Caco-2 (cell line): ENCODE results near the gene PNPLA1. TPM values are rescaled to one million over a fixed set of nuclear protein-coding genes. Genes with fewer than 3 reads are reported as not detected.

ENCODE experiments used
- BruUV-seq: library from RNA; stranded (reverse); fragments of 400-500 nt; replicated peaks from 2 replicates; lab custom pipeline; 2021; lab: Mats Ljungman, UMichigan
- CTCF ChIA-PET: fragments of 300-600 bp; sonication (Branson Sonifier 250); formaldehyde crosslinking; loops from one replicate; lab custom pipeline; 2022; ENCODE audit warnings: antibody characterized with exemption; lab: Charles Lee
- POLR2A ChIA-PET: fragments of 300-600 bp; sonication (Branson Sonifier 250); formaldehyde crosslinking; loops from one replicate; lab custom pipeline; 2022; ENCODE audit warnings: antibody characterized with exemption; lab: Charles Lee
- DNase-seq, 2 experiments: peaks; one replicate each; pipeline versions ENCODE4 v3.0.0 to v3.0.0-alpha.2; 2020 to 2022
- H3K27me3 ChIP-seq: replicated peaks from 2 replicates; pipeline ENCODE4 v1.6.0; 2011; ENCODE audit warnings: low read length; ENCODE audit not compliant: control insufficient read depth, insufficient read depth
- H3K36me3 ChIP-seq: 2 replicates; pipeline ENCODE4 v1.5.1; 2011; ENCODE audit warnings: low read length; ENCODE audit not compliant: control insufficient read depth, insufficient read depth
- H3K4me1 ChIP-seq: fragments of 250-450 bp; sonication (Bioruptor Pico); 2 replicates; pipeline ENCODE4 v1.5.1; 2020; ENCODE audit warnings: mild to moderate bottlenecking
- H3K4me3 ChIP-seq: 2 replicates; pipeline ENCODE4 v1.5.1; 2011; ENCODE audit warnings: low read depth, mild to moderate bottlenecking, control low read depth, low read length
- H3K9me3 ChIP-seq: fragments of 250-450 bp; sonication (Bioruptor Pico); 2 replicates; pipeline ENCODE4 v1.5.1; 2020; ENCODE audit warnings: mild to moderate bottlenecking, moderate library complexity
- H3K27ac Mint-ChIP-seq: one replicate; pipeline ENCODE4 v1.8.0; 2022; ENCODE audit warnings: mixed read lengths; ENCODE audit not compliant: unreplicated experiment
- H3K27me3 Mint-ChIP-seq: one replicate; pipeline ENCODE4 v1.8.0; 2022; ENCODE audit warnings: mixed read lengths; ENCODE audit not compliant: insufficient read depth, unreplicated experiment
- H3K36me3 Mint-ChIP-seq: one replicate; pipeline ENCODE4 v1.8.0; 2022; ENCODE audit warnings: mild to moderate bottlenecking, mixed read lengths; ENCODE audit not compliant: insufficient read depth, unreplicated experiment
- H3K4me1 Mint-ChIP-seq: one replicate; pipeline ENCODE4 v1.8.0; 2022; ENCODE audit warnings: low read depth, mixed read lengths; ENCODE audit not compliant: unreplicated experiment
- H3K4me3 Mint-ChIP-seq: one replicate; pipeline ENCODE4 v1.8.0; 2022; ENCODE audit warnings: mild to moderate bottlenecking, moderate library complexity, mixed read lengths; ENCODE audit not compliant: unreplicated experiment
- H3K9me3 Mint-ChIP-seq: one replicate; pipeline ENCODE4 v1.8.0; 2022; ENCODE audit warnings: mixed read lengths; ENCODE audit not compliant: unreplicated experiment
- intact Hi-C: fragments of 100-400 bp; cut with micrococcal nuclease; formaldehyde crosslinking; loops from one replicate; pipeline ENCODE4 v1.10.0; 2022; ENCODE audit not compliant: unreplicated experiment
- total RNA-seq: library from RNA; stranded (reverse); gene quantifications from 2 replicates; pipeline ENCODE4 v1.2.3, GENCODE V29; 2022
- TF ChIP-seq, protein P1 (sequence below), 2 experiments: fragments of 200-600 bp in 1 of 2; IDR thresholded peaks; 1 replicate in 1 of 2; 2 replicates in 1 of 2; pipeline versions ENCODE4 v1.5.1 to v1.8.0; 2011 to 2022; ENCODE audit warnings: antibody characterized with exemption in 1 of 2, control low read depth in 1 of 2, inconsistent platforms in 1 of 2, low read depth in 1 of 2, low read length in 1 of 2, mild to moderate bottlenecking in 1 of 2, moderate library complexity in 1 of 2; ENCODE audit not compliant: insufficient read depth in 1 of 2, severe bottlenecking in 1 of 2, unreplicated experiment in 1 of 2

Gene PNPLA1
- total RNA-seq, 1 experiment from 2014 or later, result 0.25 TPM

DNA sequence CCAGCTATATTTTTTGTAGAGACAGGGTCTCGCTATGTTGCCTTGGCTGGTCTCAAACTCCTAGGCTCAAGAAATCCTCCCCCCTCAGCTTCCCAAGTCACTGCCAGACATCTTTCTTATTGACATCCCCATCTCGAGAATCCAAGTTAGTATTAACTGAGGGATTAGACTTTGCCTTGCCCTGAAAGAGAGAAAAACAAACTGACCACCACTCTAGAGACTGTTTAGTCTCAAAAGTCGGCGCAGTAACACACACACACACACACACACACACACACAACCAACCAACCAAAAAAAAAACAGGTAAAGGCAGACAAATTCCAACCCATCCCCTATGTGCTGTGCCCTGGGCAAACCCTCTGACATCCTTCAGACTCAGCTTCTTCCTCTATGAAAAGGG is 27.2 kb upstream of the PNPLA1 start:
- TF ChIP-seq, protein P1, sequence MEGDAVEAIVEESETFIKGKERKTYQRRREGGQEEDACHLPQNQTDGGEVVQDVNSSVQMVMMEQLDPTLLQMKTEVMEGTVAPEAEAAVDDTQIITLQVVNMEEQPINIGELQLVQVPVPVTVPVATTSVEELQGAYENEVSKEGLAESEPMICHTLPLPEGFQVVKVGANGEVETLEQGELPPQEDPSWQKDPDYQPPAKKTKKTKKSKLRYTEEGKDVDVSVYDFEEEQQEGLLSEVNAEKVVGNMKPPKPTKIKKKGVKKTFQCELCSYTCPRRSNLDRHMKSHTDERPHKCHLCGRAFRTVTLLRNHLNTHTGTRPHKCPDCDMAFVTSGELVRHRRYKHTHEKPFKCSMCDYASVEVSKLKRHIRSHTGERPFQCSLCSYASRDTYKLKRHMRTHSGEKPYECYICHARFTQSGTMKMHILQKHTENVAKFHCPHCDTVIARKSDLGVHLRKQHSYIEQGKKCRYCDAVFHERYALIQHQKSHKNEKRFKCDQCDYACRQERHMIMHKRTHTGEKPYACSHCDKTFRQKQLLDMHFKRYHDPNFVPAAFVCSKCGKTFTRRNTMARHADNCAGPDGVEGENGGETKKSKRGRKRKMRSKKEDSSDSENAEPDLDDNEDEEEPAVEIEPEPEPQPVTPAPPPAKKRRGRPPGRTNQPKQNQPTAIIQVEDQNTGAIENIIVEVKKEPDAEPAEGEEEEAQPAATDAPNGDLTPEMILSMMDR (IDR thresholded peaks at IDR 0.05; ENCODE audit: insufficient read depth in 1 of 2, low read depth in 1 of 2, low read length in 1 of 2, severe bottlenecking in 1 of 2, unreplicated experiment in 1 of 2), result no peak
- no peaks in the 10 kb centered on the region for H3K9me3 ChIP-seq
- Mint-ChIP-seq H3K9me3 (no peaks in the 10 kb centered on the region), H3K36me3 (no peaks in the 10 kb centered on the region), H3K27ac (no peak overlapping the region), H3K27me3 (no peaks in the 10 kb centered on the region), H3K4me1 (peaks cover 43% of the 10 kb centered on the region), H3K4me3 (no peak overlapping the region)
- H3K4me3 ChIP-seq, result no peak overlapping the region
- BruUV-seq, result no TSS peak
- no peak for DNase-seq
- ChIA-PET POLR2A (no interaction called here), CTCF (interaction anchor here (0.7 to 1.2 kb wide), 2 partner anchors 60 to 525 kb away, joined by 3 read pairs; no protein-coding TSS in a partner anchor)
- H3K4me1 ChIP-seq, result peaks cover 19% of the 10 kb centered on the region
- H3K36me3 ChIP-seq, result no peaks in the 10 kb centered on the region
- intact Hi-C loops, result no loop called here
- H3K27me3 ChIP-seq, result no peaks in the 10 kb centered on the region

DNA sequence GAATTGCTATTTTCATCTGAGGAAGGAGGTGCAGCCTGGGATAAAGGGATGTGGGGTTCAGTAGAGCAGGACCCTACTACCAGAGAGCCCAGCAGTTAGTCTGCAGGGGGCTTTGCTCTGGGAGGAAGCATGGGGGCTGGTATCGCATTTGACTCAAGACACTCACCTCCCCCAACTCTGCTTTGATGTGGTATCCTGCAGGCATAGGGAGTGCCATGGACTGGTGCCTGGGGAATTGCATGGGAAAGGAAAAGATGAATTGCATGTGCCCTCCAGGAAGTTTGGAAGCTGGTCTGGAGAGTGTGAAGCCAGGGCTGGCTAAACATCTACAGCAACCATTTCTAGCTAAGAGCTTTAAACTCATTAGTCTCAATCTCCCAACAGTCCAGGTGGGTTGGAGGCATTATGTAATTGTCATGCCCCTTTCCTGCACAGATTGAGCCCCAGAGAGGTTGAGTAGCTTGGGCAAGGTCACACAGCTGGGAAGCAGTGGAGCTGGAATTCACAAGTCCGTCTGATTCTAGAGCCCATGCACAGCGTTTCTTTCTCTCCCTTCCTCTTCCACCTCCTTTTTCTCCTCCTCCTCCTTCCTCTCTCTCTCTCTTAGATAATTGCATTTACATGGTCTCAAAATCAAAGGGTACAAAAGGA is 26.2 kb upstream of the PNPLA1 start:
- Mint-ChIP-seq H3K4me3 (no peak overlapping the region), H3K4me1 (peaks cover 43% of the 10 kb centered on the region), H3K27me3 (no peaks in the 10 kb centered on the region), H3K36me3 (no peaks in the 10 kb centered on the region), H3K9me3 (no peaks in the 10 kb centered on the region), H3K27ac (no peak overlapping the region)
- BruUV-seq, result no TSS peak
- H3K4me3 ChIP-seq, result no peak overlapping the region
- DNase-seq, result no peak
- H3K4me1 ChIP-seq, result peaks cover 19% of the 10 kb centered on the region
- no peaks in the 10 kb centered on the region for H3K36me3 ChIP-seq
- POLR2A ChIA-PET, result no interaction called here
- no peaks in the 10 kb centered on the region for H3K27me3 ChIP-seq
- CTCF ChIA-PET, result interaction anchor here (1.2 kb wide), 1 partner anchor 58 kb away, joined by 3 read pairs; no protein-coding TSS in a partner anchor
- intact Hi-C loops, result no loop called here
- TF ChIP-seq, protein P1 (IDR thresholded peaks at IDR 0.05; ENCODE audit: insufficient read depth in 1 of 2, low read depth in 1 of 2, low read length in 1 of 2, severe bottlenecking in 1 of 2, unreplicated experiment in 1 of 2), result no peak
- H3K9me3 ChIP-seq, result no peaks in the 10 kb centered on the region

DNA sequence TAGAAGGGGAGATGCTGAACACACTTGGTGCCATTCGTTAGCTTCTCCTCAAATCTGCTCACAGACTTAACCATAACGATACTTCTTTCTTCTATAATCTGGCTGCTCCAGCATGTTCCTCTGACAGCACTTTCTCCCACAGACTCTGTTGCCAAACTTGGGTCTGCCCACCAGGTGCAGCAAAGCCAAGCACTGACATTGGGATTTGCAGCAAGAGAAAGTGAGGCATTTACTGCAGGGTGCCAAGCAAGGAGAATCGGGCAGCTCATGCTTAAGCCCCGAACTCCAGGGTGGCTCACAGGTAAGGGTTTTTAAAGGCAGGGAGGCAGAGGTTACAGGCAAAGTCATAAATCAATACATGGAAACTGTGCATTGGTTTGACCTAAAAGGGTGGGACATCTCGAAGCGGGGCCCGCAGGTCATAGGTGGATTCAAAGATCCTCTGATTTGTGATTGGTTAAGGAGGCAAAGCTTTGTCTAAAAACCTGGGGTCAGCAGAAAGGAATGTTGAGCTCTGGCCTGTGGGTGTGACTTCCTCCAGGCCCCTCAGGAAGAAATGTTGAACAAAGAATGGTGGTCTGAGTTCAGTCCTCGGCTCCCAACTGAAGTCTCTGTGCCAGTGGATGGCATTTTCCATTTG is 25.1 kb upstream of the PNPLA1 start:
- H3K9me3 Mint-ChIP-seq, result no peaks in the 10 kb centered on the region
- no peak overlapping the region for H3K4me3 Mint-ChIP-seq
- CTCF ChIA-PET, result no interaction called here
- intact Hi-C loops, result no loop called here
- Histone ChIP-seq H3K36me3 (no peaks in the 10 kb centered on the region), H3K27me3 (no peaks in the 10 kb centered on the region), H3K4me1 (peaks cover 19% of the 10 kb centered on the region), H3K4me3 (no peak overlapping the region), H3K9me3 (no peaks in the 10 kb centered on the region)
- TF ChIP-seq, protein P1 (IDR thresholded peaks at IDR 0.05; ENCODE audit: insufficient read depth in 1 of 2, low read depth in 1 of 2, low read length in 1 of 2, severe bottlenecking in 1 of 2, unreplicated experiment in 1 of 2), result no peak
- H3K36me3 Mint-ChIP-seq, result no peaks in the 10 kb centered on the region
- H3K27me3 Mint-ChIP-seq, result no peaks in the 10 kb centered on the region
- no TSS peak for BruUV-seq
- POLR2A ChIA-PET, result no interaction called here
- peak; percentile 52 to 81 for DNase-seq
- H3K4me1 Mint-ChIP-seq, result peaks cover 41% of the 10 kb centered on the region
- peak overlapping the region; percentile 63 for H3K27ac Mint-ChIP-seq
